Thymus (tissue), 14 donors: ENCODE measurements around the gene SMIM29. TPM values are rescaled to one million over a fixed set of nuclear protein-coding genes. Genes with fewer than 3 reads are reported as not detected.

ENCODE experiments used
- DNase-seq, 9 donors: peaks; one replicate each; pipeline ENCODE4 v3.0.0-alpha.2; 2013; ENCODE audit warnings: low spot score in 9 of 9, low read depth in 6 of 9, missing footprints in 1 of 9
- H3K27ac ChIP-seq, 2 donors: one replicate each; pipeline ENCODE4 v1.5.1; 2013; ENCODE audit warnings: control low read depth in 1 of 2, low read depth in 1 of 2, low read length in 1 of 2, mild to moderate bottlenecking in 1 of 2, moderate library complexity in 1 of 2
- H3K27me3 ChIP-seq, 2 donors: one replicate each; pipeline ENCODE4 v1.5.1; 2013; ENCODE audit warnings: low read length in 1 of 2; ENCODE audit not compliant: control insufficient read depth in 2 of 2, insufficient read depth in 1 of 2
- H3K36me3 ChIP-seq, 2 donors: one replicate each; pipeline ENCODE4 v1.5.1; 2013; ENCODE audit warnings: low read length in 1 of 2, mild to moderate bottlenecking in 1 of 2, moderate library complexity in 1 of 2; ENCODE audit not compliant: control insufficient read depth in 2 of 2, insufficient read depth in 2 of 2
- H3K4me1 ChIP-seq, 2 donors: one replicate each; pipeline ENCODE4 v1.5.1; 2013; ENCODE audit warnings: low read length in 2 of 2; ENCODE audit not compliant: control insufficient read depth in 2 of 2, insufficient read depth in 2 of 2
- H3K4me3 ChIP-seq, 2 donors: one replicate each; pipeline ENCODE4 v1.5.1; 2013; ENCODE audit warnings: low read length in 2 of 2, control low read depth in 1 of 2, mild to moderate bottlenecking in 1 of 2
- H3K9me3 ChIP-seq, 2 donors: one replicate each; pipeline ENCODE4 v1.5.1; 2013; ENCODE audit warnings: low read length in 1 of 2, mild to moderate bottlenecking in 1 of 2; ENCODE audit not compliant: control insufficient read depth in 2 of 2, insufficient read depth in 1 of 2
- WGBS: extraction: QIAGEN DNeasy Blood & Tissue Kit; methylation state at CpG from one replicate; pipeline ENCODE4 v1.1.7; 2013; 5-methylcytosine and 5-hydroxymethylcytosine counted together
- long read RNA-seq, 10 donors: transcript quantifications; one replicate each; lab custom pipeline, GENCODE V29; 2026
- polyA plus RNA-seq: library from polyadenylated mRNA; stranded (reverse); fragments of 200-250 nt; gene quantifications from one replicate; pipeline ENCODE4 v1.2.3, GENCODE V29; 2013
- total RNA-seq: library from RNA; stranded (reverse); fragments of 120-200 nt; gene quantifications from one replicate; pipeline ENCODE4 v1.2.4, GENCODE V29; 2013
- donor health status: healthy.

Gene SMIM29
- total RNA-seq (16.4 TPM), polyA plus RNA-seq (43.3 TPM)
- long read RNA-seq, donor 1, partial matches to known transcripts = 0 of 1 reads
- long read RNA-seq, donor 1, other reads (novel, unspliced or antisense) = 0 of 1 reads
- long read RNA-seq, donor 2 = 0 reads
- long read RNA-seq, donor 3, transcript SMIM29-205 (5 exons, 1,297 nt) = major isoform, 13 of 19 reads
- long read RNA-seq, donor 3, partial matches to known transcripts = 0 of 19 reads
- long read RNA-seq, donor 3, other reads (novel, unspliced or antisense) = 0 of 19 reads
- long read RNA-seq, donor 4, partial matches to known transcripts = 0 of 7 reads
- long read RNA-seq, donor 4, other reads (novel, unspliced or antisense) = 0 of 7 reads
- long read RNA-seq, donor 5, transcript SMIM29-205 (5 exons, 1,297 nt) = major isoform, 17 of 46 reads
- long read RNA-seq, donor 5, transcript SMIM29-208 (5 exons, 1,186 nt) = minor isoform, 9 of 46 reads
- long read RNA-seq, donor 5, partial matches to known transcripts = 11 of 46 reads
- long read RNA-seq, donor 5, other reads (novel, unspliced or antisense) = 0 of 46 reads
- long read RNA-seq, donor 6, partial matches to known transcripts = 0 of 7 reads
- long read RNA-seq, donor 6, other reads (novel, unspliced or antisense) = 0 of 7 reads
- long read RNA-seq, donor 7, transcript SMIM29-205 (5 exons, 1,297 nt) = major isoform, 8 of 11 reads
- long read RNA-seq, donor 7, partial matches to known transcripts = 0 of 11 reads
- long read RNA-seq, donor 7, other reads (novel, unspliced or antisense) = 0 of 11 reads
- long read RNA-seq, donor 8, partial matches to known transcripts = 0 of 4 reads
- long read RNA-seq, donor 8, other reads (novel, unspliced or antisense) = 0 of 4 reads
- long read RNA-seq, donor 9, transcript SMIM29-205 (5 exons, 1,297 nt) = major isoform, 6 of 15 reads
- long read RNA-seq, donor 9, partial matches to known transcripts = 5 of 15 reads
- long read RNA-seq, donor 9, other reads (novel, unspliced or antisense) = 0 of 15 reads
- long read RNA-seq, donor 10, transcript SMIM29-205 (5 exons, 1,297 nt) = major isoform, 6 of 10 reads
- long read RNA-seq, donor 10, partial matches to known transcripts = 0 of 10 reads
- long read RNA-seq, donor 10, other reads (novel, unspliced or antisense) = 0 of 10 reads

DNA sequence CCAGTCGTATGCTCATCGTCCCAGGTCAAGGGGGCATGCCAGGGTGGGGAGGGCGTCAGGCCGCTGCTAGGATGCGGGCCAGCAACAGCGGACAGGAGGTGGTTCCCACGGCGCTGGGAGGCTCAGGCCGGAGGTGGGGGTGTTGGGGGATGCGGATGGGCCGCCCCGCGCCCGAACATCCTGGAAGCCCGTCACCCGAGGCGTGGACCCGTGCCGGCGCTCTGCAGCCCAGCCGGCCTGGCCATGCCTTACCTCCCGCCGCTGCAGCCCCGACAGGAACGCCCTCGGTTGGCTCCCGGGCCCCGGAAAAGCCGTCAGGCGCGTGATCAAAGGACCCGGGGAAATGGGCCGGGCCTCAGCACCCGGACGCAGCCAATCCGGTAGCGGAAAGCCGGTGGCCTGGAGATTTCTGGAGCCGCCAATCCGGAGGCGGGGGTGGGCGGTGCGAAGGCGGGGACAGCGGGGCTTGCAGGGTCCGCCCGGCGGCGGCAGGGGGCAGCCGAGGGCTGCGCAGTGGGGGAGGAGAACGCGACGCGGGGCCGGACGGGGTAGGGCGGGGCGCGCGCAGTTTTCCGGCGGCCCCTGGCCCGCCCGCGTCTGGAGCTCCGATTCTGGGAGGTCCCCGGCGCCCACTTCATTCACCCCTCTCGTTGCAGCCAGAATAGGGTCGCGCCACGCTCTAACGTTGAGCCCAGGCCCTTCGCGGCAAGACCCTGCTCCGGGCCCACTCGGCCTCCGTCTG is at the start of gene SMIM29:
Gene SMIM29 (minus strand): TSS at position 280 of the 742 bp plus-strand sequence. CDS start 1,215 bp downstream, outside the sequence.
- Histone ChIP-seq H3K36me3 (peaks cover 10 to 21% of the 10 kb centered on the region in 2 donors), H3K9me3 (no peaks in the 10 kb centered on the region), H3K4me1 (peaks cover 3 to 24% of the 10 kb centered on the region in 2 donors), H3K27ac (peak within 1 kb of the TSS; percentile 77 to 90), H3K4me3 (peak within 1 kb of the TSS; percentile 67 to 86), H3K27me3 (no peaks in the 10 kb centered on the region)
- WGBS = under 1% methylated on average over 79 of the region's 79 CpGs
- peak; percentile 84 to 98 (median 93) for DNase-seq

DNA sequence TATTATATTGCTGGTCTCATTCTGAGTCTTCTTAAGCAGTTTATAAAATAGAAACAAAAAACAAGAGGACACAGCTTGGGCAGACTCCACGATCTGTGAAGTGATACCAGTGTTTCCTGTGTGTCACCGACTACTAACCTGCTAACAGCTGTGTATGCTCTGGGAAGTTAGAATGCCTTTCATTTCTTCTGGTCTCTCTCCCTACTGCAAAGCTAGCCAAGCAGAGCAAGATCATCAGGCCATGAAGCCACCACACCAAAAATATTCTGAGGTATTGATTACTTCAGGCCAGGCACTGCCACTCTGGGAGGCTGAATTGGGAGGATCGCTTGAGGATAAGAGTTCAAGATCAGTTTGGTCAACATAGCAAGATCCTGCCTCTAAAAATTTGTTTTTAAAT is 46.9 kb upstream of the SMIM29 start:
- 33% methylated on average over 3 of the region's 3 CpGs for WGBS
- no peaks in the 10 kb centered on the region for H3K27me3 ChIP-seq
- no peak overlapping the region for H3K4me3 ChIP-seq
- DNase-seq = peak in 5 of 9 donors; percentile 18 to 59 (median 33)
- H3K9me3 ChIP-seq = no peaks in the 10 kb centered on the region
- peaks cover 8 to 16% of the 10 kb centered on the region in 2 donors for H3K36me3 ChIP-seq
- H3K27ac ChIP-seq = peak overlapping the region; percentile 52 to 67
- H3K4me1 ChIP-seq = peaks cover 3 to 19% of the 10 kb centered on the region in 2 donors

DNA sequence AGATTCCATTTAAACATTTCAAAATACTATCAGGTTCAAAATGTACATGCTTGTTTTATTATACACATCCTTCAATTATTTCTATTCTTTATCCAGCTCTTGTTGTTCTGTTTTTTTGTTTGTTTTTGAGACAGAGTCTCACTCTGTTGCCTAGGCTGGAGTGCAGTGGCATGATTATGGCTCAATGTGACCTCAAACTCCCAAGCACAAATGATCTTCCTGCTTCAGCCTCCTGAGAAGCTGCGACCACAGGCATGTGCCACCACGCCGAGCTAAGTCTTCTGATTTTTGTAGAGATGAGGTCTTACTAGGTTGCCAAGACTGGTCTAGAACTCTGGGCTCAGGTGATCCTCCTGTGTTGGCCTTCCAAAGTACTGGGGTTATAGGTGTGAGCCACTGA is 44.1 kb upstream of the SMIM29 start:
- Histone ChIP-seq H3K27me3 (no peaks in the 10 kb centered on the region), H3K27ac (no peak overlapping the region), H3K4me3 (no peak overlapping the region), H3K4me1 (peaks cover 7 to 22% of the 10 kb centered on the region in 2 donors), H3K9me3 (no peaks in the 10 kb centered on the region), H3K36me3 (peaks cover 8 to 16% of the 10 kb centered on the region in 2 donors)
- DNase-seq = no peak
- WGBS = 96% methylated on average over 3 of the region's 3 CpGs

DNA sequence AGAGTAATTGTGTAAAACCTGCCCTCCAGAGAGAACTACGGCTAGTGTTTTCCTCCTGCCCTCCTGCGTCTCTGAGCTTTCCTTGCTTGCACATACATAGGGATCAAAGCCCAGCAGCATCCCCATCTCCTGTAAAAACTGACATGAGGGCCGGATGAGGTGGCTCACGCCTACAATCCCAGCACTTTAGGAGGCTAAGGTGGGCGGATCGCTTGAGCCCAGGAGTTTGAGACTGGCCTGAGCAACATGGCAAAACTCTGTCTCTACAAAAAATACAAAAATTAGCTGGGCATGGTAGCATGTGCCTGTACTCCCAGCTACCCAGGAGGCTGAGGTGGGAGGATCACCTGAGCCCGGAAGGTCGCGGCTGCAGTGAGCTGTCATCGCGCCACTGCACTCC is 40.3 kb upstream of the SMIM29 start:
- Histone ChIP-seq H3K36me3 (peaks cover 8 to 22% of the 10 kb centered on the region in 2 donors), H3K27me3 (no peaks in the 10 kb centered on the region), H3K4me1 (peaks cover 4 to 19% of the 10 kb centered on the region in 2 donors), H3K9me3 (no peaks in the 10 kb centered on the region), H3K27ac (peak overlapping the region in 1 of 2 donors; percentile 0), H3K4me3 (no peak overlapping the region)
- no peak for DNase-seq
- WGBS = 94% methylated on average over 11 of the region's 11 CpGs

DNA sequence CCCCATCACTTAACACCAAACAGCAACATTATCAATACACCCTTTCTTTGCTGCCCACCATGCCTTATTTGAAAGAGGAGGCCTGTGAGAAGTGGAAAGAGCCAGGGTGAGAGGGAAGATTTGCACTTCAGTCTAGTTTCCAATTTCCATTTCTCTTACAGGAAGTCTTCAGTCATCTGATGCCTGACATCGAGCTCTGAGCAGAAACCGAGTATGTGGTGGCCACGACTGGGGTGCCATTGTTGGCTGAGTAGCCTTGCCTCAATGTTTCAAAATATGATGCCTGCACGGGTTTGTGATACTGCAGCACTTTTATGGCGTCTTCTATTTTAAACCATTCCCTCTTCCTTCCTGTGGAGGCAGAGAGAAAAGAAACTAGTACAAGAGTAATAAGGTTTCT is 39.8 kb upstream of the SMIM29 start:
- Histone ChIP-seq H3K9me3 (no peaks in the 10 kb centered on the region), H3K4me3 (no peak overlapping the region), H3K27ac (peak overlapping the region in 1 of 2 donors; percentile 0), H3K27me3 (no peaks in the 10 kb centered on the region), H3K4me1 (peaks cover 4 to 24% of the 10 kb centered on the region in 2 donors), H3K36me3 (peaks cover 5 to 18% of the 10 kb centered on the region in 2 donors)
- 11% methylated on average over 5 of the region's 5 CpGs for WGBS
- DNase-seq = peak in 2 of 9 donors; percentile 14 to 37

DNA sequence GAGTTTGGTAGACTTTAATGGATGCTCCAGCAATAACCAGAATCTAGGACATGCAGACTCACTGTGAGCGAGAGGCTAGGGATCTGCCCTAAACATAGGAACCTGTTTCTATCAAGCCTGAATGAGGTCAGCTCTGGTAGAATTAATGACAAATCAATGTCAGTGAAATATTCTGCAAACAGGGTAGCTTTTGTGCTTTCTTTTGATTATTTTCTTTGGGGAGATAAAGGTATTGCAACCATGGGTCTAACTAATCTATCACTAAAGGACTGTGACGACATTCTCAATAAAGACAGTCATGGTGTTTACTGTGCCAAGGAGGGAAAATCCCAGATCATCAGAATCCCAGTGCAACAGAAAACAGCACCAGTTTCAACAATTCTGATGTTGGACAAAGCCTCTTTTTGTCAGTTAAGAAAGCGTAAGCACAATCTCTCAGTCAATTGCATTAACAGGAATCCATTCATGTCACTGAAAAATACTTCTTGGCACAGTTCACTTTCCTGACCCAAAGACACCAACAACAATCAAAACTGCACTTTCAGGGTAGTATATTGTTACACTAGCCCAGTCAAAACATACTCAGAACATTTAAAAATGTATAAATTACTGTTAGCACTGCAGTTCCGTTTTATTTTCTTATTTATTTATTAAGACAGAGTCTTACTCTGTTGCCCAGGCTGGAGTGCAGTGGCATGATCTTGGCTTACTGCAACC is 36.8 kb upstream of the SMIM29 start:
- Histone ChIP-seq H3K4me3 (no peak overlapping the region), H3K9me3 (no peaks in the 10 kb centered on the region), H3K27ac (peak overlapping the region in 1 of 2 donors; percentile 69), H3K36me3 (peaks cover 0 to 8% of the 10 kb centered on the region in 2 donors), H3K4me1 (peaks cover 4 to 28% of the 10 kb centered on the region in 2 donors), H3K27me3 (no peaks in the 10 kb centered on the region)
- DNase-seq = no peak
- 94% methylated on average over 4 of the region's 4 CpGs for WGBS

DNA sequence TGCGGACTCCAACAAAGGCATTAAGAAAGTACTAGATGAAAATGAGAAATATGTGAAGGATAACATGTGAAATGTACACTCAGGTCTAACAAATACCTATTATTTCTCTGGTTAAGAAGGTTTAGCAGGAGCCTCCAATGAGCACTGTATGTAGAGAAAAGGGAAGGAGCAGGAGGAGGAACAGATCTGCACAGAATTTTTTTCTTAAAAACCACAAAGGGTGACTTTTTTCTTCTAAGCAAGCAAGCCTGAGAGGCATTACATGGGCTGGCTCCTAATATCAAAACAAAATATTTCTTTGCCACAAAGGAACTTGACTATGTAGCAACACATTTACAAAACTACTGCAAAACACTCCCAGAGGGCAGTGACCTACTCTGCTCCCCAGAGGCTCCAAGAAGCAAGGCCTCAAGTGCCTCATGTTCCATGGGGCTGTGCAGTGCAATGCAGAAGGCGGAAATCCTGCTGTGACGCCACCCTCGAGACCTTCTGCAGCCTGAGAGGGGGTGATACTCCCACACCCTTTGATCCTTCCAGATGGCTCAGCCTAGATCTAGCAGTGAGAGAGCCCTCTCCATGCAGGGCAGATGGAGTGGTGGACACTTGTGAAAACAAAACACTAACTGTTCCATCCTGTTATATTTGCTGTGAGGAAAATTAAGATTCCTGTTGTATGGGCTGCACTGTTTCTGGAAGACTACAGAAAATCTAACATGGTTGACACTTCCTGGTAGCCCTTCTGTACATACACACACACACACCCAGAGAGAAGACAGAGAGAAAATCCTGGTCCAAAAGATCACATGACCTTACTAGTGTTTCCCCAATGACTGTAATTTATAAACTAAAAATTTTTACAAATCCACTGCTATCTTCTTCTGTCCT is 36.0 kb upstream of the SMIM29 start:
- peak in 7 of 9 donors; percentile 15 to 66 (median 33) for DNase-seq
- H3K4me3 ChIP-seq = no peak overlapping the region
- peak overlapping the region in 1 of 2 donors; percentile 69 for H3K27ac ChIP-seq
- H3K36me3 ChIP-seq = peaks cover 4 to 8% of the 10 kb centered on the region in 2 donors
- peaks cover 4 to 28% of the 10 kb centered on the region in 2 donors for H3K4me1 ChIP-seq
- 33% methylated on average over 4 of the region's 4 CpGs for WGBS
- no peaks in the 10 kb centered on the region for H3K27me3 ChIP-seq
- H3K9me3 ChIP-seq = no peaks in the 10 kb centered on the region
